Measurements from ENCODE around the gene RASSF5. TPM values are rescaled to one million over a fixed set of nuclear protein-coding genes. Genes with fewer than 3 reads are reported as not detected.

Gene RASSF5
- total and polyA plus RNA-seq, 9 of the 15 experiments (the other 6 are each of a cell fraction or from before 2014, with no cell fraction given), result 6.1 to 41.0 (median 25.2) TPM

GRCh38 chr1:206612129-206612876 lies 105.0 kb downstream of the RASSF5 start, which contains the start of gene EIF2D (continued):
- no peak for TF ChIP-seq HINFP (tag; conservative IDR thresholded peaks at IDR 0.05; ENCODE audit: low read depth)
- no peak for TF ChIP-seq HMBOX1 (IDR thresholded peaks at IDR 0.05)
- no peak for TF ChIP-seq ZBTB26 (CRISPR knock-in tag; IDR thresholded peaks at IDR 0.05)
- TF ChIP-seq E4F1 (CRISPR knock-in tag; IDR thresholded peaks at IDR 0.05; ENCODE audit: borderline replicate concordance), result peak; percentile 83; the same call in 1 of the 2 replicates
- TF ChIP-seq ADNP (tag; IDR thresholded peaks at IDR 0.05), result peak; percentile 80
- 0 out of 2 replicates have a peak, but pooled peaks have one; percentile 4 for TF ChIP-seq ELK3 (CRISPR knock-in tag; IDR thresholded peaks at IDR 0.05)
- TF ChIP-seq TAF15 (IDR thresholded peaks at IDR 0.05; ENCODE audit: low read depth, low read length), result no peak
- no peak for TF ChIP-seq FOS (IDR thresholded peaks at IDR 0.05; ENCODE audit: extremely low read depth, insufficient read length)
- peak in 1 of 2 experiments; percentile 83; a peak in 2 of 4 replicates for TF ChIP-seq ZMIZ1 (IDR thresholded peaks at IDR 0.05; ENCODE audit: low read depth in 2 of 2, low read length in 2 of 2)
- TF ChIP-seq ZBTB7A (IDR thresholded peaks at IDR 0.05; ENCODE audit: borderline replicate concordance, control insufficient read depth, low read depth, low read length), result peak; percentile 91; the same call in 1 of the 2 replicates
- TF ChIP-seq ZNF77 (CRISPR knock-in tag; IDR thresholded peaks at IDR 0.05), result no peak
- TF ChIP-seq ZNF184 (CRISPR knock-in tag; IDR thresholded peaks at IDR 0.05), result no peak
- TF ChIP-seq TEAD2 (tag; IDR thresholded peaks at IDR 0.05), result no peak

All from K562 (cell line).